Esophagus squamous epithelium (tissue), 5 donors: ENCODE results near the gene SPATA17. TPM values are rescaled to one million over a fixed set of nuclear protein-coding genes. Genes with fewer than 3 reads are reported as not detected.

Source experiments
- DNase-seq: peaks from one replicate; lab custom pipeline; 2025; lab: John Stamatoyannopoulos, UW
- H3K27ac ChIP-seq, 4 donors: fragments of 200-600 bp; sonication (generic); one replicate each; pipeline ENCODE4 v1.5.1; 2016 to 2019; ENCODE audit warnings: mild to moderate bottlenecking in 1 of 4
- H3K27me3 ChIP-seq, 4 donors: fragments of 200-600 bp; sonication (generic); 1 replicate in 3 of 4; 2 replicates in 1 of 4; pipeline versions ENCODE4 v1.5.1 to v1.6.0; 2017 to 2021; ENCODE audit warnings: antibody characterized with exemption in 1 of 4
- H3K36me3 ChIP-seq, 3 donors: fragments of 200-600 bp; sonication (generic); one replicate each; pipeline ENCODE4 v1.5.1; 2016 to 2019
- H3K4me1 ChIP-seq, 3 donors: fragments of 200-600 bp; sonication (generic); one replicate each; pipeline ENCODE4 v1.5.1; 2017 to 2019
- H3K4me3 ChIP-seq, 4 donors: fragments of 200-600 bp; sonication (generic); 1 replicate in 3 of 4; 2 replicates in 1 of 4; pipeline ENCODE4 v1.5.1; 2016 to 2019; ENCODE audit warnings: mild to moderate bottlenecking in 2 of 4, moderate library complexity in 1 of 4
- H3K9me3 ChIP-seq, 3 donors: fragments of 200-600 bp; sonication (generic); one replicate each; pipeline ENCODE4 v1.5.1; 2016 to 2019
- CTCF ChIP-seq, 6 experiments: fragments of 450-650 bp in 4 of 6; fragments of 200-600 bp in 2 of 6; sonication (generic) in 2 of 6; IDR thresholded peaks; one replicate each; pipeline ENCODE4 v1.5.1; 2016 to 2019; ENCODE audit warnings: antibody characterized with exemption in 6 of 6, mild to moderate bottlenecking in 4 of 6, moderate library complexity in 4 of 6
- POLR2A ChIP-seq, 4 donors: fragments of 450-650 bp; IDR thresholded peaks; one replicate each; pipeline ENCODE4 v1.6.1; 2017; ENCODE audit warnings: antibody characterized with exemption in 4 of 4, mild to moderate bottlenecking in 4 of 4, moderate library complexity in 3 of 4
- WGBS, 2 donors: methylation state at CpG; one replicate each; pipeline ENCODE4 v1.1.5; 2018; 5-methylcytosine and 5-hydroxymethylcytosine counted together
- intact Hi-C: fragments of 100-400 bp; cut with DNase I; formaldehyde crosslinking; loops from one replicate; pipeline ENCODE4 v1.15.0; 2022
- total RNA-seq, 4 donors: library from RNA; depleted of rRNA; stranded (reverse); fragments of >200 nt; gene quantifications; one replicate each; pipeline ENCODE4 v1.1.0, GENCODE V29; 2016
- donor health status: DM: yes; HTN: yes; CAD: no.

SPATA17 gene
- total RNA-seq, 4 donors from 2014 or later = 0.11 to 0.19 (median 0.13) TPM; not detected in 1

GRCh38 chr1:217620814-217621213 is 10.3 kb upstream of the SPATA17 start:
- Histone ChIP-seq H3K27me3 (no peaks in the 10 kb centered on the region), H3K27ac (no peak overlapping the region), H3K9me3 (no peaks in the 10 kb centered on the region), H3K4me1 (no peaks in the 10 kb centered on the region), H3K4me3 (no peak overlapping the region), H3K36me3 (peaks cover 0 to 29% (median 0%) of the 10 kb centered on the region in 3 donors)
- intact Hi-C loops = no loop called here
- 65 to 73% methylated on average over 4 of the region's 4 CpGs for WGBS, 2 donors
- DNase-seq = no peak
- TF ChIP-seq CTCF (IDR thresholded peaks at IDR 0.05) (no peak), POLR2A (IDR thresholded peaks at IDR 0.05) (no peak)

- 79 to 94% methylated on average over 3 of the region's 3 CpGs for WGBS, 2 donors
- DNase-seq = no peak
- Histone ChIP-seq H3K4me1 (peaks cover 0 to 8% (median under 1%) of the 10 kb centered on the region in 3 donors), H3K36me3 (peaks cover 0 to 29% (median 0%) of the 10 kb centered on the region in 3 donors), H3K27ac (no peak overlapping the region), H3K4me3 (no peak overlapping the region), H3K9me3 (no peaks in the 10 kb centered on the region), H3K27me3 (no peaks in the 10 kb centered on the region)
- TF ChIP-seq POLR2A (IDR thresholded peaks at IDR 0.05) (no peak), CTCF (IDR thresholded peaks at IDR 0.05) (no peak)
- intact Hi-C loops = no loop called here
These were observed 9.1 kb upstream of the SPATA17 start for GRCh38 chr1:217622042-217622441.

GRCh38 chr1:217626321-217626720 is 4.8 kb upstream of the SPATA17 start:
- H3K4me3 ChIP-seq = no peak overlapping the region
- peaks cover 0 to 41% (median 12%) of the 10 kb centered on the region in 3 donors for H3K4me1 ChIP-seq
- TF ChIP-seq POLR2A (IDR thresholded peaks at IDR 0.05) (no peak), CTCF (IDR thresholded peaks at IDR 0.05) (no peak)
- no peak overlapping the region for H3K27ac ChIP-seq
- WGBS, 2 donors = 68 to 75% methylated on average over 2 of the region's 2 CpGs
- DNase-seq = no peak
- no peaks in the 10 kb centered on the region for H3K36me3 ChIP-seq
- intact Hi-C loops = no loop called here
- H3K27me3 ChIP-seq = no peaks in the 10 kb centered on the region
- H3K9me3 ChIP-seq = no peaks in the 10 kb centered on the region

DNA sequence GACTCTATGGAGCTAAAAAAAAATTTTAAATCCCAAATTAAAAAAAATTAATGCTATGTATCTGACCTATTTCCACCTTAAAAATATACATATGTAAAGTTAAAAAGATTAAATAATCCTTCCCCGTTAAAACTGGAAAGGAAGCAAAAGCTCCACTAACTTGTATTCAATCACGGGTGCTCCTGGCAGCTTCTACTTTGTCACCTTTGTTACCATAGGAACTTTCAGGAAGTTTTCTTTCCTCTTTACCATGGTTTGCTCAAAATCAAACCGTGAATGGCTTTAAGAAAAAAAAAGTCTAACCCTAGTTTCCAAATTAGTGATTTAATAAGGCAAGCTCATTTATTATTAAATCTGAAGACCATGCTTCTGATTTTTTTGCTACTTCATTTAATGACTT is 3.7 kb upstream of the SPATA17 start:
- no peaks in the 10 kb centered on the region for H3K9me3 ChIP-seq
- WGBS, 2 donors = 7 to 15% methylated on average over 3 of the region's 3 CpGs
- H3K4me1 ChIP-seq = peaks cover 0 to 47% (median 12%) of the 10 kb centered on the region in 3 donors
- no peaks in the 10 kb centered on the region for H3K36me3 ChIP-seq
- no peaks in the 10 kb centered on the region for H3K27me3 ChIP-seq
- H3K27ac ChIP-seq = no peak overlapping the region
- intact Hi-C loops = no loop called here
- TF ChIP-seq CTCF (IDR thresholded peaks at IDR 0.05) (no peak), POLR2A (IDR thresholded peaks at IDR 0.05) (no peak)
- no peak overlapping the region for H3K4me3 ChIP-seq
- no peak for DNase-seq

DNA sequence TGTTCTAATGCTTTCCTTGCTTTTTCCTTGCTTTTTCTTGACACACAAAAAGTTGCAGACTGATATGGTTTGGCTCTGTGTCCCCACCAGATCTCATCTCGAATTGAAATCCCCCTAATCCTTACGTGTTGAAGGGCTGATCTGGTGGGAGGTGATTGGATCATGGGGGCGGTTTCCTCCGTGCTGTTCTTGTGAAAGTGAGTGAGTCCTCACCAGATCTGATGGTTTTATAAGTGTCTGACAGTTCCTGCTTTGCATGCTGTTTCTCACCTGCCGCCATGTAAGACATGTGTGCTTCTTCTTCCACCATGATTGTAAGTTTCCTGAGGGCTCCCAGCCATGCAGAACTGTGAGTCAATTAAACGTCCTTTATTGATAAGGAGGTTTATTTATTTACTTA is 11.3 kb downstream of the SPATA17 start:
- H3K4me1 ChIP-seq = no peaks in the 10 kb centered on the region
- no peak overlapping the region for H3K27ac ChIP-seq
- intact Hi-C loops = no loop called here
- no peak overlapping the region for H3K4me3 ChIP-seq
- no peaks in the 10 kb centered on the region for H3K9me3 ChIP-seq
- no peaks in the 10 kb centered on the region for H3K36me3 ChIP-seq
- no peaks in the 10 kb centered on the region for H3K27me3 ChIP-seq
- DNase-seq = no peak
- no peak for TF ChIP-seq CTCF (IDR thresholded peaks at IDR 0.05)
- TF ChIP-seq POLR2A (IDR thresholded peaks at IDR 0.05) = no peak
- 52 to 56% methylated on average over 3 to 6 of the region's 6 CpGs for WGBS, 2 donors
